ENCODE measurements around the gene LRRC2.

Gene LRRC2

DNA sequence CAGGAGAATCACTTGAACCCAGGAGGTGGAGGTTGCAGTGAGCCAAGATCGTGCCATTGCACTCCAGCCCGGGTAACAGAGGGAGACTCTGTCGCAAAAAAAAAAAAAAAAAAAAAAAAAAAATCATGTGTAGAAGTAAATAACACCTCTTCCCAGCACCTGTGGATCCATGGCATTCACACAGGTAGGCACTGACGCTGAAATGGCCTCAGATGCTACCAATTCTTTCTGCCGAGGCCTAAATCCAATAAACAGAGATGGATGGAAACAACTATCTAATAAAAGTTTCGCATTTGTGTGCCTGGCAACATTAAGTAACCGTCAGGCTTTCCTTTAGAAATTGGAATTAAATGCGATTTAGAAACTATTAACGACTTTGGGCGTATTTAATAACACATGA is 10.3 kb upstream of the LRRC2 start:
- TF ChIP-seq, protein P1, sequence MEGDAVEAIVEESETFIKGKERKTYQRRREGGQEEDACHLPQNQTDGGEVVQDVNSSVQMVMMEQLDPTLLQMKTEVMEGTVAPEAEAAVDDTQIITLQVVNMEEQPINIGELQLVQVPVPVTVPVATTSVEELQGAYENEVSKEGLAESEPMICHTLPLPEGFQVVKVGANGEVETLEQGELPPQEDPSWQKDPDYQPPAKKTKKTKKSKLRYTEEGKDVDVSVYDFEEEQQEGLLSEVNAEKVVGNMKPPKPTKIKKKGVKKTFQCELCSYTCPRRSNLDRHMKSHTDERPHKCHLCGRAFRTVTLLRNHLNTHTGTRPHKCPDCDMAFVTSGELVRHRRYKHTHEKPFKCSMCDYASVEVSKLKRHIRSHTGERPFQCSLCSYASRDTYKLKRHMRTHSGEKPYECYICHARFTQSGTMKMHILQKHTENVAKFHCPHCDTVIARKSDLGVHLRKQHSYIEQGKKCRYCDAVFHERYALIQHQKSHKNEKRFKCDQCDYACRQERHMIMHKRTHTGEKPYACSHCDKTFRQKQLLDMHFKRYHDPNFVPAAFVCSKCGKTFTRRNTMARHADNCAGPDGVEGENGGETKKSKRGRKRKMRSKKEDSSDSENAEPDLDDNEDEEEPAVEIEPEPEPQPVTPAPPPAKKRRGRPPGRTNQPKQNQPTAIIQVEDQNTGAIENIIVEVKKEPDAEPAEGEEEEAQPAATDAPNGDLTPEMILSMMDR (IDR thresholded peaks at IDR 0.05; ENCODE audit: low read depth, low read length, missing control alignments) = no peak
- no peak for DNase-seq (ENCODE audit: extremely low read depth, low read depth)
- no peak overlapping the region for H3K4me3 ChIP-seq (replicated peaks; ENCODE audit: low read depth, low read length)

DNA sequence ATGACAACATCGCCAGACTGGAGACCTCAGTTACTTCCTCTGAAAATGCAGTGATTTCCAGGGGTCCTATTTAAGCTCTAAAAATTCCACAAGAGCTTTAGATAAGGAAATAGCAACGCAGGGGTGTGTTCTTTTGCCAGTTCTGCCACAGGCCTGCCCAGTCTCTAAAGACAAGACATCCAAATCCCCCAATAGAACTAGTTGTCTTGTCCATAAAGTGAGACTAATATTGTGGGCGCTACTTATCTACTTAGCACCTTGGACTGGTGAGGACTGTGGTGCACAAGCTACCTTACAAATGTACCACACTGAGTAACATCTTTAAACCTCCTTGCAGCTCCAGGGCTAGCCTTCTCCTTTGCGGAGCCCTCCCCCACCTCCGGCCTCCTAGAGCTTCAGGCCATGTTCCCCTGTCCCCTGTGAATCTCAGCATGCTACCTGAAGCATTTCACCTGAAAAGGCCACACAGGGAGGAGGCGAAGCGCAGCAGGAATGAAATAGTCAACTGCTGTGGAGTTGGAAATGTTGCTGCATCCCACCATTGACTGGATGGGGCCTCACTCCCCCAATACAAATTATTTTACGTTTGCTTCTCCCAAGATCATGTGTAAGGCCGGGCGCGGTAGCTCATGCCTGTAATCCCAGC is 9.6 kb upstream of the LRRC2 start:
- no peak overlapping the region for H3K4me3 ChIP-seq (replicated peaks; ENCODE audit: low read depth, low read length)
- no peak for DNase-seq (ENCODE audit: extremely low read depth, low read depth)
- TF ChIP-seq, protein P1 (IDR thresholded peaks at IDR 0.05; ENCODE audit: low read depth, low read length, missing control alignments) = no peak

DNA sequence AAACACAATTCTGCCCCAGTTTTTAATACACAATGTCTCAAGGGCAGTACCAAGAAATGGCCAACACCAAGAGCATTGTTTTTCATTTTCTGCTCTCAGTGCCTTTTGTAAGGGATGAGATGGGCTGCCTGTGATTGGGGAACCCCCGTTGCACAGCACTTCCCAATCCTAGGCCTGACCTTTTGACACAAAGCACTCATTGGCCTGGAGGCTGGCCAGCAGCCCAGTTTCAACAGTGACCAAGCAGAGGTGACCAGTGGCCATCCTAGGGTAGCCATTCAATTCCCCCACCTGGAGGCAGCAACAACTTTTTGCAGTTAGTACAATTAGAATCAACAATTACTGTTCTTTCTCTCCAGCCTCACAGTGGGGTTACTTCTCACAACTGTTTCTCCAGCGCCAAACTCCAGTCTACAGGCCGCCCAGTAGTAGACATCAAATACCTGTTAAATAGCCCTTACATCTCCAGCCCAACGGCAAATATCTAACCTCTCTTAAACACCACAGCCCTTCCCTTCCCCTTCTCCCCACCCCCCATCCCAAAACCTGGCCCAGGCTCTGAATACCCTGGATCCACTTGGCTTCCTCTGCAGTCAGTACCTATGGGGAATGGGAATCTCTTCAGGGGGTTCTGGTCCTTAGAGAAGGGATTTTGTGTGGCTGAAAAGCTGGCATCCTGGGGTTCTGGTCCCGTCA is 8.9 kb upstream of the LRRC2 start:
- TF ChIP-seq, protein P1 (IDR thresholded peaks at IDR 0.05; ENCODE audit: low read depth, low read length, missing control alignments) = no peak
- no peak overlapping the region for H3K4me3 ChIP-seq (replicated peaks; ENCODE audit: low read depth, low read length)
- no peak for DNase-seq (ENCODE audit: extremely low read depth, low read depth)

DNA sequence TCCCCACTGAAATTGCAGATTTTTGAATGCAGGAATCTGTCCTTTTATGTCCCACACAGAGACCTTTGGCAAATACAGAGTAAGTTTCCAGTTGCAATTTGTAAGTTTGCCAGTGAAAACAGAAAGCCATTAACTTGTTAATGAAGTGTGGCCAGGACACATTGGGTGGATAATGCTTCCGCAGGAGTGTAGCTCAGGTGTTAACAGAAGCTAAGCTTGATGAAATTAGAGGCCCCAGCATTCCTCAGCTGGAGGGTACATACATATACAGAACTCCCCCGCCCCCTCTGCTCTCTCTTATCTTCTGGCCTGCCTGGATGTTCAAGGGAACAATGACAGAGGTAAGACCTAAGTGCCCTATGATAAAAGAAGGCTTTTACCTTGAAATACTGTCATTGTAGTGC is 8.1 kb upstream of the LRRC2 start:
- TF ChIP-seq, protein P1 (IDR thresholded peaks at IDR 0.05; ENCODE audit: low read depth, low read length, missing control alignments) = no peak
- DNase-seq (ENCODE audit: extremely low read depth, low read depth) = no peak
- no peak overlapping the region for H3K4me3 ChIP-seq (replicated peaks; ENCODE audit: low read depth, low read length)

DNA sequence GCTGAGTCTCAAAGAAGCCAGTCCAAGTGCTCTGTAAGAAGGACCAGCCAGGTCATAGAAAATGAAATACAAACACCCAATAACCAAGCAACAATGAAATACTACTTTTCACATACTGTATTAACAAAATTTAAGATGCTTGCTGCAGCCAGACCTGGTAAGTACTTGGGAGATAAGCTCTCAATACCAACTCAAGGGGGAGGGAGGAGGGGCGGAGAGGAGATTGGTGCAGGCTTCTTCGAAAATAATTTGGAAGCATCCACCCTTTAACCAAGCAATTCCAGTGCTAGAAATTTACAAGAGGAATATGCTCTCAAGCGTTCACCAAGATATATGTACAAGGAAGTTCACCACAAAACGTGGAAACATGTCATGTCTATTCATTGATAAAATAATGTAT is 7.6 kb upstream of the LRRC2 start:
- TF ChIP-seq, protein P1 (IDR thresholded peaks at IDR 0.05; ENCODE audit: low read depth, low read length, missing control alignments) = no peak
- no peak overlapping the region for H3K4me3 ChIP-seq (replicated peaks; ENCODE audit: low read depth, low read length)

DNA sequence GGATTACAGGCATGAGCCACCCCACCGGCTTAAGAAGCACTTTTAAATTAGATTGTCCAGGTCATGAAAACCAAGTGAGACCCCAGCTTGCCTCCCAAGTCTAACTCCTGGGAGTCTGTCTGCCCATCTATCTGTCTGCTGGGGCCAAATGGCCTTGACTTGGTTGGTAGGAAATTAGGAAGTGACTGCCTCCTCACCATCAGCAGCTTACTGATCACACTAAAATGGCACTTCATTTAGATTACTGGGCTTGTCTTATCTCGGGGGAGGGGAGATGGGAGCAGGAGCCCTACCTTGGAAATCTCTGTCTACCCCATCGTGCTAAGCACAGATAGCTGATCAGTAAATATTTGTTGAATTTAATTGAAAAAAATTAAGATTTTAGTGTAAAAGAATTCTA is 5.6 kb upstream of the LRRC2 start:
- DNase-seq (ENCODE audit: extremely low read depth, low read depth) = no peak
- TF ChIP-seq, protein P1 (IDR thresholded peaks at IDR 0.05; ENCODE audit: low read depth, low read length, missing control alignments) = no peak
- no peak overlapping the region for H3K4me3 ChIP-seq (replicated peaks; ENCODE audit: low read depth, low read length)

More for the DNA sequence above, 7.6 kb upstream of the LRRC2 start:
- no peak for DNase-seq (ENCODE audit: extremely low read depth, low read depth)
